Fibroblast of lung (primary cell): ENCODE results near the gene TBC1D5. TPM values are rescaled to one million over a fixed set of nuclear protein-coding genes. Genes with fewer than 3 reads are reported as not detected.

ENCODE experiments used
- DNase-seq, 2 donors: peaks; one replicate each; pipeline versions ENCODE4 v3.0.0 to v3.0.0-alpha.2; 2010; ENCODE audit warnings: low read depth in 2 of 2
- H2AFZ ChIP-seq: 2 replicates; pipeline ENCODE4 v1.5.1; 2012; ENCODE audit warnings: low read length, control low read depth, inconsistent platforms
- H3K27ac ChIP-seq: 2 replicates; pipeline ENCODE4 v1.5.1; 2011; ENCODE audit warnings: low read length, control low read depth; ENCODE audit not compliant: insufficient read depth
- H3K27me3 ChIP-seq: 2 replicates; pipeline ENCODE4 v1.5.1; 2011; ENCODE audit warnings: mild to moderate bottlenecking, low read length; ENCODE audit not compliant: control insufficient read depth, insufficient read depth
- H3K36me3 ChIP-seq: 2 replicates; pipeline ENCODE4 v1.5.1; 2011; ENCODE audit warnings: low read length; ENCODE audit not compliant: control insufficient read depth, insufficient read depth
- H3K4me1 ChIP-seq: 2 replicates; pipeline ENCODE4 v1.5.1; 2011; ENCODE audit warnings: low read length; ENCODE audit not compliant: control insufficient read depth, insufficient read depth; ENCODE audit errors: extremely low read depth
- H3K4me2 ChIP-seq: 2 replicates; pipeline ENCODE4 v1.5.1; 2011; ENCODE audit warnings: low read length, control low read depth; ENCODE audit not compliant: insufficient read depth; ENCODE audit errors: extremely low read depth
- H3K4me3 ChIP-seq, 4 experiments: fragments of 200-600 bp in 1 of 4; sonication (generic) in 1 of 4; replicated peaks in 1 of 4; 2 replicates each; pipeline ENCODE4 v1.5.1; 2011 to 2016; ENCODE audit warnings: low read length in 4 of 4, low read depth in 3 of 4, mild to moderate bottlenecking in 3 of 4, control low read depth in 2 of 4, inconsistent platforms in 1 of 4, mixed read lengths in 1 of 4; ENCODE audit not compliant: insufficient read depth in 1 of 4; ENCODE audit errors: control extremely low read depth in 1 of 4
- H3K79me2 ChIP-seq: 2 replicates; pipeline ENCODE4 v1.5.1; 2012; ENCODE audit warnings: mild to moderate bottlenecking, low read length, inconsistent platforms; ENCODE audit not compliant: control insufficient read depth, insufficient read depth
- H3K9ac ChIP-seq: 2 replicates; pipeline ENCODE4 v1.5.1; 2011; ENCODE audit warnings: mild to moderate bottlenecking, low read length, control low read depth; ENCODE audit not compliant: insufficient read depth
- H3K9me3 ChIP-seq: 2 replicates; pipeline ENCODE4 v1.5.1; 2012; ENCODE audit warnings: low read depth, low read length; ENCODE audit not compliant: control insufficient read depth, insufficient read depth
- H4K20me1 ChIP-seq: 2 replicates; pipeline ENCODE4 v1.5.1; 2011; ENCODE audit warnings: low read length; ENCODE audit not compliant: control insufficient read depth, insufficient read depth; ENCODE audit errors: extremely low read depth
- EZH2 ChIP-seq: IDR thresholded peaks from 2 replicates; pipeline ENCODE4 v1.5.1; 2012; ENCODE audit warnings: low read length, control low read depth, mild to moderate bottlenecking; ENCODE audit errors: missing control alignments
- polyA plus RNA-seq, 2 donors: library from polyadenylated mRNA; depleted of rRNA in 1 of 2; stranded (reverse) in 1 of 2; unstranded in 1 of 2; fragments of >200 nt; gene quantifications; 2 replicates each; pipeline ENCODE4 v1.2.1, GENCODE V29; 2011 to 2012; ENCODE audit warnings: missing spikeins in 1 of 2
- total RNA-seq: library from RNA; depleted of rRNA; stranded (reverse); fragments of >200 nt; gene quantifications from 2 replicates; pipeline ENCODE4 v1.2.1, GENCODE V29; 2014
- TF ChIP-seq, protein P1 (sequence below), 2 donors: IDR thresholded peaks in 1 of 2; conservative IDR thresholded peaks in 1 of 2; 1 replicate in 1 of 2; 2 replicates in 1 of 2; pipeline ENCODE4 v1.5.1; 2011 to 2012; ENCODE audit warnings: low read length in 2 of 2, control low read depth in 1 of 2, inconsistent platforms in 1 of 2, low read depth in 1 of 2, mild to moderate bottlenecking in 1 of 2

TBC1D5 gene
- total and polyA plus RNA-seq, 2 donors (not counting 1 experiment from before 2014, with no cell fraction given) = 43.6 to 129 TPM

DNA sequence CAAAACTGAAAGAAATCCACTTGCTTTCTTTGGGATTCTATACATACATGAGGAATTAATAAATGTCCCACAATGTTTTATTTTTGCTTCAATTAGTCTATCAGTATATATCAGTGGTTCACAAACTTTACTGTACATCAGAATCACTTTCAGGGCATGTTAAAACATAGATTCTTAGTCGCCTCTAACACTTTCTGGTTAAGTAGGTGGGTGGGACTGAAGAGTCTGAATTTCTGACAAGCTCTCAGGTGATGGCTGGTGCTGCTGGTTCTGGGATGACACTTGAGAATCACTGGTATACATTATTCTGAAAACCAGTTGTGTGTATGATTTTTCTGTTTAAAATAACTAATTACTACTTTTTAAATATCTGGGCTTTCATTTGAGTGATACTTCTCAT is 393.3 kb downstream of the TBC1D5 start:
- Histone ChIP-seq H3K9ac (no peak overlapping the region), H3K4me1 (no peaks in the 10 kb centered on the region), H3K4me2 (no peak overlapping the region), H3K9me3 (no peaks in the 10 kb centered on the region), H3K27me3 (no peaks in the 10 kb centered on the region), H3K27ac (no peak overlapping the region), H2AFZ (no peak overlapping the region), H3K4me3 (no peak overlapping the region), H3K36me3 (no peaks in the 10 kb centered on the region), H4K20me1 (no peaks in the 10 kb centered on the region), H3K79me2 (no peaks in the 10 kb centered on the region)
- DNase-seq = no peak
- TF ChIP-seq, protein P1, sequence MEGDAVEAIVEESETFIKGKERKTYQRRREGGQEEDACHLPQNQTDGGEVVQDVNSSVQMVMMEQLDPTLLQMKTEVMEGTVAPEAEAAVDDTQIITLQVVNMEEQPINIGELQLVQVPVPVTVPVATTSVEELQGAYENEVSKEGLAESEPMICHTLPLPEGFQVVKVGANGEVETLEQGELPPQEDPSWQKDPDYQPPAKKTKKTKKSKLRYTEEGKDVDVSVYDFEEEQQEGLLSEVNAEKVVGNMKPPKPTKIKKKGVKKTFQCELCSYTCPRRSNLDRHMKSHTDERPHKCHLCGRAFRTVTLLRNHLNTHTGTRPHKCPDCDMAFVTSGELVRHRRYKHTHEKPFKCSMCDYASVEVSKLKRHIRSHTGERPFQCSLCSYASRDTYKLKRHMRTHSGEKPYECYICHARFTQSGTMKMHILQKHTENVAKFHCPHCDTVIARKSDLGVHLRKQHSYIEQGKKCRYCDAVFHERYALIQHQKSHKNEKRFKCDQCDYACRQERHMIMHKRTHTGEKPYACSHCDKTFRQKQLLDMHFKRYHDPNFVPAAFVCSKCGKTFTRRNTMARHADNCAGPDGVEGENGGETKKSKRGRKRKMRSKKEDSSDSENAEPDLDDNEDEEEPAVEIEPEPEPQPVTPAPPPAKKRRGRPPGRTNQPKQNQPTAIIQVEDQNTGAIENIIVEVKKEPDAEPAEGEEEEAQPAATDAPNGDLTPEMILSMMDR (conservative IDR thresholded peaks at IDR 0.05 in 1 of 2, IDR thresholded peaks at IDR 0.05 in 1 of 2; ENCODE audit: low read depth in 1 of 2, low read length in 2 of 2) = no peak
- TF ChIP-seq EZH2 = no peak

DNA sequence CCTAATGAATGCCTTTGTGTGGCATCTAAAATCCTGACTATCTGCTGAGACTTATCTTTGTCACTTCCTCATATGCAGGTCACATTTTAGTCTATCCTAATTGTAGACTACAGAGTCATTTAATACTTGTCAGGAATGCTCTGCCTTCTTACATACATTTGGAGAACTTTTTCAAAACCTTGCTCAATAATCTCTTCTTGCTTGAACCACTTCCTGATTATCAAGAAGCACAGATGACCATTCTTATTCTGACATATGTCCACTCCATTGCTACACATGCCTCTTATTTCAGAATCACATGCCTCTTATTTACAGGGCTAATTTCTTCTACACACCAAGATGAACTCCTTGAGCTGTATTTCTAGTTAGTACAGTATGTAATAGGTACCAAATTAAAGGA is 400.3 kb downstream of the TBC1D5 start:
- Histone ChIP-seq H2AFZ (no peak overlapping the region), H3K27me3 (no peaks in the 10 kb centered on the region), H3K9me3 (no peaks in the 10 kb centered on the region), H4K20me1 (no peaks in the 10 kb centered on the region), H3K9ac (no peak overlapping the region), H3K4me2 (no peak overlapping the region), H3K27ac (no peak overlapping the region), H3K4me1 (no peaks in the 10 kb centered on the region), H3K79me2 (no peaks in the 10 kb centered on the region), H3K4me3 (no peak overlapping the region), H3K36me3 (no peaks in the 10 kb centered on the region)
- TF ChIP-seq, protein P1 (conservative IDR thresholded peaks at IDR 0.05 in 1 of 2, IDR thresholded peaks at IDR 0.05 in 1 of 2; ENCODE audit: low read depth in 1 of 2, low read length in 2 of 2) = no peak
- TF ChIP-seq EZH2 = no peak
- DNase-seq = no peak

DNA sequence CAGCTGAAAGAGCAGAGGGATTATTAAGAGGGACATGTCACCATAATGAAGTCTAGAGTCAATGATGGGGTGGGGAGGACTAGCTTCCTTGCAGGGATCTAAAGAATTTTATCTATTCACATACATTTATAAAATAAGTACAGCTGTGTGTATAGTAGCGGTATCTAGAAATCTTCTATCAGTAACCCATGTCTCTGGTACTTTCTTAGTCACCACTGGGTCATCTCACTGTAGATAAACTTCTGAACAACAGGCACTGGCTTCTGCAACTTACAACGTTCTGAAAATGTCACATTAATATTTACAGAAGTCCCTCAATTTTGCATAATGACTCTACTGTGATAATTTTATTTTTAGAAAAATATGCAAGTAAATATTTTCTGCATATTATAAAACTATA is 401.7 kb downstream of the TBC1D5 start:
- Histone ChIP-seq H3K27me3 (no peaks in the 10 kb centered on the region), H2AFZ (no peak overlapping the region), H3K27ac (no peak overlapping the region), H3K36me3 (no peaks in the 10 kb centered on the region), H4K20me1 (no peaks in the 10 kb centered on the region), H3K9me3 (no peaks in the 10 kb centered on the region), H3K4me3 (no peak overlapping the region), H3K4me1 (no peaks in the 10 kb centered on the region), H3K4me2 (no peak overlapping the region), H3K9ac (no peak overlapping the region), H3K79me2 (no peaks in the 10 kb centered on the region)
- no peak for DNase-seq
- TF ChIP-seq, protein P1 (conservative IDR thresholded peaks at IDR 0.05 in 1 of 2, IDR thresholded peaks at IDR 0.05 in 1 of 2; ENCODE audit: low read depth in 1 of 2, low read length in 2 of 2) = no peak
- TF ChIP-seq EZH2 = no peak
